Lower lobe of right lung (tissue), 2 donors: ENCODE results near the gene PIEZO2. TPM values are rescaled to one million over a fixed set of nuclear protein-coding genes. Genes with fewer than 3 reads are reported as not detected.

Source experiments
- ATAC-seq, 2 donors: fragments of 200-7000 bp; cut with Tn5 transposase; one replicate each; pipeline ENCODE4 v1.9.1; 2020 to 2022; ENCODE audit warnings: mild to moderate bottlenecking in 2 of 2, moderate library complexity in 2 of 2
- DNase-seq: peaks from one replicate; pipeline ENCODE4 v3.0.0-alpha.2; 2020
- H3K27ac ChIP-seq: fragments of 200-600 bp; one replicate; pipeline ENCODE4 v1.8.0; 2022
- H3K27me3 ChIP-seq: fragments of 200-600 bp; one replicate; pipeline ENCODE4 v1.8.0; 2022; ENCODE audit warnings: low read depth
- H3K36me3 ChIP-seq: fragments of 200-600 bp; one replicate; pipeline ENCODE4 v1.8.0; 2022; ENCODE audit warnings: mild to moderate bottlenecking
- H3K4me1 ChIP-seq: fragments of 200-600 bp; one replicate; pipeline ENCODE4 v1.8.0; 2022
- H3K4me3 ChIP-seq: fragments of 200-600 bp; one replicate; pipeline ENCODE4 v1.8.0; 2022; ENCODE audit warnings: mild to moderate bottlenecking
- H3K9me3 ChIP-seq: fragments of 200-600 bp; one replicate; pipeline ENCODE4 v1.8.0; 2022
- intact Hi-C: fragments of 100-400 bp; cut with DNase I; formaldehyde crosslinking; loops from one replicate; pipeline ENCODE4 v1.11.0; 2022
- total RNA-seq: library from RNA; stranded (reverse); fragmentation: NEBNext Ultra II Directional; extraction: Animal tissue kit (Norgen Biotek cat#: 25700); gene quantifications from one replicate; pipeline ENCODE4 v1.2.1, GENCODE V29; 2021
- TF ChIP-seq, protein P1 (sequence below): fragments of 200-600 bp; IDR thresholded peaks from one replicate; pipeline ENCODE4 v1.8.0; 2022; ENCODE audit warnings: antibody characterized with exemption, mild to moderate bottlenecking
- donor health status: DM: no; HTN: yes; CAD: no; lungs with severe emphysema.

The PIEZO2 gene
- total RNA-seq, 1 donor from 2014 or later: 11.1 TPM

- no peak for DNase-seq
- Histone ChIP-seq H3K9me3 (no peaks in the 10 kb centered on the region), H3K4me3 (no peak overlapping the region), H3K4me1 (no peaks in the 10 kb centered on the region), H3K36me3 (no peaks in the 10 kb centered on the region), H3K27ac (no peak overlapping the region), H3K27me3 (no peaks in the 10 kb centered on the region)
- intact Hi-C loops: no loop called here
- no peak for ATAC-seq
- TF ChIP-seq, protein P1, sequence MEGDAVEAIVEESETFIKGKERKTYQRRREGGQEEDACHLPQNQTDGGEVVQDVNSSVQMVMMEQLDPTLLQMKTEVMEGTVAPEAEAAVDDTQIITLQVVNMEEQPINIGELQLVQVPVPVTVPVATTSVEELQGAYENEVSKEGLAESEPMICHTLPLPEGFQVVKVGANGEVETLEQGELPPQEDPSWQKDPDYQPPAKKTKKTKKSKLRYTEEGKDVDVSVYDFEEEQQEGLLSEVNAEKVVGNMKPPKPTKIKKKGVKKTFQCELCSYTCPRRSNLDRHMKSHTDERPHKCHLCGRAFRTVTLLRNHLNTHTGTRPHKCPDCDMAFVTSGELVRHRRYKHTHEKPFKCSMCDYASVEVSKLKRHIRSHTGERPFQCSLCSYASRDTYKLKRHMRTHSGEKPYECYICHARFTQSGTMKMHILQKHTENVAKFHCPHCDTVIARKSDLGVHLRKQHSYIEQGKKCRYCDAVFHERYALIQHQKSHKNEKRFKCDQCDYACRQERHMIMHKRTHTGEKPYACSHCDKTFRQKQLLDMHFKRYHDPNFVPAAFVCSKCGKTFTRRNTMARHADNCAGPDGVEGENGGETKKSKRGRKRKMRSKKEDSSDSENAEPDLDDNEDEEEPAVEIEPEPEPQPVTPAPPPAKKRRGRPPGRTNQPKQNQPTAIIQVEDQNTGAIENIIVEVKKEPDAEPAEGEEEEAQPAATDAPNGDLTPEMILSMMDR: no peak
Measured at GRCh38 chr18:10901329-10901728, 248.0 kb downstream of the PIEZO2 start.

DNA sequence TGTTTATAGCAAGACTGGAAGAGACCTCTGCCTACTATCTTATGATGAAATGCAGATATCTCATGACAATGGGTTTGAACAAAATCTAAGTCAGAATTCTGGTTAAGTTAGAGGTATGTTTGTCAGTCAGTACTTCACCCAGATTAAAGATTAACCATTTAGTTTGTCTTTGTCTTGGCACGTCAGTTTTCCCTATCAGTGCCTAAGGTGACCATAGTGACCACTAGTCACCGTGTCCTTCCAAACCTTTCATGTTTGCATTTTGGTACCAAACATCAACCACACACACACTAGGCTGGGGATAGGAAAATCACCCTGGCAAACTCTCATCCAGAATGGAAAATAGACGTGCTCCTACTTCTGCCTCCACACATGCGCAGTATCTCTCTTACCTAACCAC lies 248.9 kb downstream of the PIEZO2 start:
- DNase-seq (no peak), ATAC-seq (no peak)
- H3K36me3 ChIP-seq: no peaks in the 10 kb centered on the region
- no peaks in the 10 kb centered on the region for H3K27me3 ChIP-seq
- no peaks in the 10 kb centered on the region for H3K4me1 ChIP-seq
- H3K9me3 ChIP-seq: no peaks in the 10 kb centered on the region
- no peak overlapping the region for H3K27ac ChIP-seq
- no peak overlapping the region for H3K4me3 ChIP-seq
- intact Hi-C loops: no loop called here
- TF ChIP-seq, protein P1: no peak

DNA sequence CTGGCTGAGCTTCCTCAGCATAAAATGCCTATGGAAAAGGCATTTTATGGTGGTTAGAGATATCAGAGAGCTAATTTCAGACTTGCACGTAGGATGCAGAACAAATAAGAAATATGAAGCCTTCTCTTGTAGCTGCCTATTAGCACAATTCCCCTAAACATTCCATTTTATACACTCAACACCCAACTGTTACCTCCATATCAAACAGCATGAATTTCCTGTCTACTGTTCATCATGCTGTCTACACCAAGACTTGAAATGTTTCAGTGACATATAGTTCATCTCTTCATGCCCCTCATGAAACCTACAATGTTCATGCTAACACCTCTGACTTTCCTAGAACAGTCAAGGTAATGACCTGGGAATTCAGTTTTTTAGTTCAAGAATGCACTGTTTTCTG lies 249.9 kb downstream of the PIEZO2 start:
- ATAC-seq (no peak), DNase-seq (no peak)
- TF ChIP-seq, protein P1: no peak
- intact Hi-C loops: no loop called here
- Histone ChIP-seq H3K36me3 (no peaks in the 10 kb centered on the region), H3K4me1 (no peaks in the 10 kb centered on the region), H3K27me3 (no peaks in the 10 kb centered on the region), H3K4me3 (no peak overlapping the region), H3K9me3 (no peaks in the 10 kb centered on the region), H3K27ac (no peak overlapping the region)

- no peak overlapping the region for H3K27ac ChIP-seq
- no peak for ATAC-seq
- intact Hi-C loops: no loop called here
- no peaks in the 10 kb centered on the region for H3K9me3 ChIP-seq
- H3K27me3 ChIP-seq: no peaks in the 10 kb centered on the region
- H3K36me3 ChIP-seq: no peaks in the 10 kb centered on the region
- no peak for DNase-seq
- no peaks in the 10 kb centered on the region for H3K4me1 ChIP-seq
- no peak overlapping the region for H3K4me3 ChIP-seq
- TF ChIP-seq, protein P1: no peak
Measured at GRCh38 chr18:10898417-10898974, 250.9 kb downstream of the PIEZO2 start.

- TF ChIP-seq, protein P1: no peak
- DNase-seq: no peak
- no peak overlapping the region for H3K27ac ChIP-seq
- H3K9me3 ChIP-seq: no peaks in the 10 kb centered on the region
- no peak overlapping the region for H3K4me3 ChIP-seq
- no peaks in the 10 kb centered on the region for H3K27me3 ChIP-seq
- H3K4me1 ChIP-seq: no peaks in the 10 kb centered on the region
- intact Hi-C loops: no loop called here
- H3K36me3 ChIP-seq: no peaks in the 10 kb centered on the region
- ATAC-seq: no peak
Measured at GRCh38 chr18:10896851-10897250, 252.5 kb downstream of the PIEZO2 start.

DNA sequence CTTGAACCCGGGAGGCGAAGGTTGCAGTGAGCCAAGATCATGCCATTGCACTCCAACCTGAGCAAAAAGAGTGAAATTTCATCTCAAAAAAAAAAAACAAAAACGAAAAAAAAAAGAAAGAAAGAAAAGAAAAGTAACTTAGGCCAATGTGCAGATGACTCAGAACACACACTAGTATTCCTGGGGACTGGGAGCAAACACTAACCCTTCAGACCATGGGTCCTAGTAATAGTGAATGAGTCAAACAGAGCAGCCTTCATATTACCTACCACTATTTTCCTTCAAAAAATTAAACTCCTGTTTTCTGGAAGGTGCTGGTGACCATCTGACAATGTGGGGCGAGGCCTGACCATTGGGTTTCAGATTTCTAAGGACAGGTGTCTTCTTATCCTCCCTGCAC lies 253.4 kb downstream of the PIEZO2 start:
- H3K4me1 ChIP-seq: no peaks in the 10 kb centered on the region
- H3K27me3 ChIP-seq: no peaks in the 10 kb centered on the region
- no peaks in the 10 kb centered on the region for H3K9me3 ChIP-seq
- H3K27ac ChIP-seq: no peak overlapping the region
- H3K4me3 ChIP-seq: no peak overlapping the region
- ATAC-seq: no peak
- TF ChIP-seq, protein P1: no peak
- DNase-seq: no peak
- H3K36me3 ChIP-seq: no peaks in the 10 kb centered on the region
- intact Hi-C loops: no loop called here
